ENCODE results near the gene STAC2.

Gene STAC2

DNA sequence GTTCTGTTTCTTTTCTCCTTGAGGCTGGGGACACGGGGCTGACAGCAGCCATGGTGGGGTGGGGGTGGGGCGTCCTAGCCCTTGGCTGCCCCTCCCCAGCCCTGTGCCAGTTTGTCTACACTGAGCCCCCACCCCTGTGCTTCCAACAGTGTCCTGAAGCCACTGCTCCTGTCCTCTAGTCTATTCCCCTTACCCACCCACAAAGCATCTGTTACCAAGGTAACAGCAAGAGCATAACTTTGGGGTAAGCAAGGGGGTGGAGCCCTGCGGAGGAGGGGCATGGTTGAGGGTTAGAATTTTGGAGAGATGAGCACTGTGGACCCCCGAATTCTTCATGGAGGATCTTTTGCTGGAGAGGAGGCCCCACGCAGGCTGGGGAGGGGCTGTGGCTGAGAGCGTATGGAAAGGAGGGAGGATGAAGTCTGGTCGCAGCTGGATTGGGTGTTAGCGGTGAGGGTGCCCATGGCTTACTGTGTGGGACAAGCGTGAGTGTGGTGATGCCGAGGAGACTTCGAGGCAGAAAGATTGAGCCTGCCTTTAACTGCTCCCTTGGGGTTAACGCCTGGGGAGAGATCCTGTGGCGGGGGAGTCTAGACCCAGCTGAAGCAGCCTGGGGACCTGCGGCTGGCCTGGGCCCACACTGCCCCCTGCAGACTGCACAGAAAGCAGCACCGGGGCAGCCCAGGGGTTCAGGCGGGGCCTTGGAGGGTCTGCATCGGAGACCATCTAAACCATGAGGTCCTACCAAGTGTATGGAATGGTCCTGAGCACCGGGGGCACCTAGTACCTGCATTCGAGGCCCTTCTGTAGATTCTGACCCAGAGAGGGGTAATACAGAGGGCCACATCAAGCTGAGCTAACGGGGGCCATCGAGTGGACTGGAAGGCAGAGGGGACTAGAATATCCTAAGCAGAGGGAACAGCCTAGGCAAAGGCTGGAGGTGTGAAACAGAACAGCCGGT lies 6.1 kb upstream of the STAC2 start:
- DNase-seq (ENCODE audit: low read depth), result no peak

DNA sequence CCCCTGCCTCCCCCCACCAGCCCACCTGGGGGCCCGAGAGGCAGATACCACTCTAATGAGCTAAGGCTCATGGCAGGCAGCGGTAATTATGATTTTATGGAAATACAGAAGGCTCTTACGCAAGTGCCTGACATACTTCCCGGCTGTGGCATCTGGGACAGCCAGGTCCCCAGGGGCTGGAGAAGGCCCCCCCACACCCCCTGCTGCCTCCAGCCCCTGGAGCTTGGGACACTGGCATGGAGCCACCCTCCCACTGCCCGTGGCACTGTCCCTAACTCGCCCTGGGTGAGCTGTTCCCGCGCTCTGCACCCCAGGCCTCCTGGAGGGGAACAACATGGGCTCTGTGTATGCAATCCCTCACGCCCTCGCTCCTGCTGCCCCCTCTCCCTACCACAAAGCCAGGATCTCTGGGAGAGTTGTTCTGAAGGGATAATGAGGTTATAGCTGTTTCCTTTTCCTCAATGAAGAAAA lies 5.4 kb upstream of the STAC2 start:
- no peak for DNase-seq (ENCODE audit: low read depth)

DNA sequence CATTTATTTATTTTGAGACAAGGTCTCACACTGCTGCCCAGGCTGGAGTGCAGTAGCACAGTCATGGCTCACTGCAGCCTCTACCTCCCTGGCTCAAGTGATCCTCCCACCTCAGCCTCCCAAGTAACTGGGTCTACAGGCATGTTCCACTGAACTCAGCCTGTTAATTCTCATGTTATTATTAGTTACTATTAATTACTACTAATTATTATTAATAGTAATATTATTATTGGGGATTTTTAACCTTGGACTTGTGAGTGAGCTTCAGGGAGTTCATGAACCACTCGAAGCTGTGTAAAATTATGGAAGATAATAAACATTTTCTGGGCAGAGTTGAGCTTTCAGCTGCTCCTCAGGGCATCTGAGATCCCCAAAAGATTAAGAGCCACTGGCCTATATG lies 4.6 kb upstream of the STAC2 start:
- no peak for DNase-seq (ENCODE audit: low read depth)

DNA sequence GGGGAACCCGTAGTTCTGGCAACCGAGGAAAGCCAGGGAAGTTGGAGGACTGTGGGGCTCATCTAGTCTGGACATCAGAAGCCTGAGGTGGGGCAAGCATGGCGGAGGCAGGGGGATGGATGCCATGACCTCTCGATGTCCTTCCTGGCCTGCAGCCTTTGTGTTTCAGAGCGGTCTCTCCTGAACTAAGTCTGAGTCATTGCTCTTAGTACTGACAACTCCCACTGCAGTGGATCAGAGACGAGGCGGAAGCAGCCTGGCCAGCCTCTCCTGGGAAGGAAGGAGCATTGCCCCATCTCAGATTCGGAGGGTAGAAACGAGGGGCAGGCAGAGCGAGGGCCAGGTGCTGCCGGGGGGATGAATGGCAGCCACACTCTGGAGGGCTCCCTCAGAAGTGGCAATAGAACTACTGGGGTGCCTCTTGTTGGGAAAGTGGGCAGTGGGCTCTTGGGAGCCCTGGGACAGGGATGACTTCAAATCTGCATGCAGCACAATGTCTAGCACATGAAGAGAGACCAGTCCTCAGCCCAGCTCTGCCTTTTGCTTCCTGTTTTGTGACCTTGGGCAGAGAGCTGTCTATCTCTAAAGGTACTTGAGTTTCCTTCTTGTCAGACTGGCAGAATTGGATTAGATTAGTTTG lies 3.6 kb upstream of the STAC2 start:
- DNase-seq (ENCODE audit: low read depth), result no peak

DNA sequence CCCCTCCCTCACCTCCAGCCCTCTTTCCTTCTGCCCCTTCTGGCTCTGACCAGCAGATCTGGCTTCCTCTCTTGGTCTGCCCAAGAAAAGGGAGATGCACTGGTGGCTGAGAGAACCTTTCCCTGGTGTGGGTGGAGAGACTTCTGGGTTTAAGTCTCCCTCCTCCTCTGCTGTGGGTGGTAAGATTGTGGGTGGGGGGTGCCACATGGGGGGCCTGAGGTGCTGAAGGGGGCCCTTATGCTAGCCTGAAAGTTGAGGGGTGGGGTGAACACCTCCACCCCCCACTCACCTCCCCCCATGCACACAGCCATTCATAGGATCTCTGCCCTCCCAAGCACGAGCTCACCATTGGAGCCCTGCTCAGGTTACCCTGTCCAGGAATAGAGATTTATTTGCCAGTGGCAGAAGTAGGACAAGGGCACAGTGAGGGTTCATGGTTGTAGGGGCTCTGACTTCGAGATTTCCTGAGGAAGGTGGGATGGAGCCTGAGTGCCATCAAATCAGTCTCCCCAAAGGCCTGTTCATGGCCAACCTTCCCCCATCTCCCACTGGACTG lies 1.7 kb upstream of the STAC2 start:
- DNase-seq (ENCODE audit: low read depth), result no peak

DNA sequence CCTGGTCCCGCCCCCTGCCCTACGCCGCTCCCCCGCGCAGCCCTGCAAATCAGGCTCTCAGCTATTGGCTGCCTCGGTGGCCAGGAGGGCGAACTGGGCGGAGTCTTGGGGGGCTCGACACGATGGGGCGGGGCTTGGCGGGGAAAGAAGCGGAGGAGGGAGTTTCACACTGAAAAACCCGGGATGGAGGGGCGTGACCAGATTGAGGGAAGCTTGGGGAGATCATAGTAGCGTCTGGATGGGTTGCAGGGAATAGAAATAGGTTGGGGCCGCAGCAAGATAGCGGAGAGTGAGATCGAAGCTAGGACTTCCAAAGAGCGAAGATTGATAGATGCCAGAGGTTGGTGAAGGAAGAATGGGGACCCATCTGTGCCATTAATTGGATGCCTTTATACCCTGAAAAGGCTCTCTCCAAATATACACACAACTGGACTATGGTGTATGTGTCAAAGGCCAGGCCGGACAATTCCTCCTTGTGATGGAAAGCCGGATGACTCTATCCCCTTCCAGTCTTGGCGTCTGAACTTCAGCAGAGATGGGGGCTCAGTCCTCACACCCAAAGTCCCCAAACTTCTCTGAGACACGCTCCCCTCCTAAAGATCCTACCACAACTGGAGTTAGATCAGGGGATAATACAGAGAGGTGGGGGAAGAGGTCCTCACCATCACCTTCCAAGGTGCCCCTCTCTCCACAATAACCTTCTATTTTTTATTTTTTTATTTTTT lies 376 bp upstream of the STAC2 start:
- no peak for DNase-seq (ENCODE audit: low read depth)

DNA sequence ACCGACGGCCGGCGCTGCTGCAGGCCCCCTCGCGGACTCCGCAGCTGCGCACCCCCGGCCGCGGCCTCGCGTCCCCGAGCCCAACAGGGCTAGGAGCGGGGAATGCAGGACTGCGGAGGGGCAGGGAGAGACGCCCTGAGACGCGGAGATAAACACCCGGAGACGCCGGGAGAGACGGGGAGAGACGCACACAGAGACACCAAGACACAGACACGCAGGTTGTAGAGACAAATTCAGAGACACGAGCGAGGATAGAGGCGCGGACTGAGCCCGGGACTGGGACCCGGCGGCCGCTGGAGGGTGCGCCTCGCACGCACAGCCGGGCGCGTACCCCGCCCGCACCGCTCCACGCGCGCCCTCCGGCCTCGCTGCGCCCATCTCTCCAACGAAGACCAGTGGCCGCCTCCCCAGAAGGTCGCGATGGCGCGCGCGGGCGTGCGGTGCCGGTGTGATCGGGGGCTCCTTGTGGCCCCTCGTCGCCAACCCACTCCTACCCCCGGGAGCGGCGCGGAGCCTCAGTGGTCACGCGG lies 902 bp downstream of the STAC2 start:
- DNase-seq (ENCODE audit: low read depth), result no peak

DNA sequence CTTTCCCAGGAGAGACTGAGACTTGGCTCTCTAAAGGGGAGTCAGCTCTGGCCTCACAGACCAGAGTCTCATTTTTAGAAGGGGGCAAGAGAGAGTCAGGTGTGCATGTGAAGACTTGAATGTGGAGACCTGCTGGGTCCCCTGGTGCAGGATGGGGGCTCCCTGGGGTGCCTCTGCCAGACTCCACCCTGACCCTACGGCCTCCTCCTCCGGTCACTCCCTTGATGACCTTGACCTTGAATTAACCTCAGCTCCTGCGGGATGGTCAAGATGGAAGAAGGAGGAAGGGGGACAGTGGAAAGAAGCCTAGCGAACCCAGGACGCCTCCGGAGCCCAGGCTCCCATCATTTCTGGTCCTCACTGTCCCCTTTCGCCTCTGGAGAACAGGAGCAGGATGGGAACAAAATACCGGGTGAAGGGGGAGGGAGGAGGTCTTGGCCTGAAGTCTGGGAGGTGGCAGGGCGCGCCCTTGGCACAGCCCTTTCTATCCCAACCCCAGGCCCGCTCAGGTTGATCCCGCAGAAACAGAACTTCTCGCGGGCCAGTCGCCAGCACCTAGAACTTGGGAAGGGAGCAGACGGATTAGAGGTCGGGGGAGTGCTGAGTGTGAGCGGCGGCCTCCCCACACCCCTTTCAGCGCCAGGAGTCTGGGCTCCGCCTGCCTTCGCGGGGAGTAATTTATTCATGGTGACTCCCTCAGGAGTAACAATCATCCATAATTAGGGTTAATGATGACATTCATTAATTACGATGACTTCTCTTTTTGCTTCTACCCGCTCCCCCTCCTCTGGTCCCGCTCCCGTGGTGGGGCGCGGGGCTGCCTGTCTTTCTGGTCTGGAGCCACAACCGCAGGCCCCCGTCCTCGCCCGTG lies 1.6 kb downstream of the STAC2 start:
- no peak for DNase-seq (ENCODE audit: low read depth)

DNA sequence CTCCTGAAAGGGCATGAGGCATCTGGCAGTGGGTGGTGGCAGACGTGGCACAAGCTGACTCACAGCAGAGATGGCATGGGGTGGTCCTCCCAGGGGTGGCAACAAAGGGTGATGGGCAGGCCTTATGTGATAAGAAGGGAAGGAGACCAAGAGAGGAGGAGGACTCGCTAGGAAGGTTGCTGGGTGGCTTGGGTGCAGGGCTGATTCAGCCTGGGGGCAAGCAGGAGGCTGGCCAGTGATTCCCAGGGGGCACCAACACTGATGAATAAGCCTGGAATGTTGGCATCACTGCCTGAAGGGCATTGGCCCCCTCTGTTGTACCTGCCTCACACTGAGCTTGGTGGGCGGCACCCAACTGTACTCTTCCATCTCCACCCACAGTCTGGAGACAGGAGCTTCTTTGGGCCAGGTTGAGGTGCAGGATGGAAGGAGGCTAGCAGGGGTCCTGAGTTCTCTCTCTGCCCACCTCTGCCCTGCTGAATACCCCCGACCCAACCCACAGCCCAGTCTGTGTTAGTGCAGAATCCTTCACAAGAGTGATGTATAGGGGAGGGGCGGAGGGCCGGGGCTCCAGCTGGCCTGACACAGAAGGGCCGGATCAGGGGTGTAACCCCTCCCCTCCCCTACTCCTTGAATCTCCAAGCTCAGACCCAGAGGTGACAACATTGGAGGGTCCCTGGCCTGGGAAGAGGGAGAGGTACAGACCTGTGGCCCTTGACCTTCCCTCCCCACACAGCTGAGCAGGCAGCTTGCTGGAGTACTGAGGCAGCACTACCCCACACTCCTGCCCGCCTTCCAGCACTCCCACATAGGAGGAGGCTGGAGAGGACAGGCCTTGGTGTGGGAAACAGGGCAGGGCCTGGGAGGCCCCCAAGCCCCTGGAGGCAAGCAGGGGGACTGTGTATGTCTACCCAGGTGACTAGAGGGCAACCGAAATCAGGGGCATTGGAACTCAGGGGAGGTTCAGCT lies 2.6 kb downstream of the STAC2 start:
- no peak for DNase-seq (ENCODE audit: low read depth)

DNA sequence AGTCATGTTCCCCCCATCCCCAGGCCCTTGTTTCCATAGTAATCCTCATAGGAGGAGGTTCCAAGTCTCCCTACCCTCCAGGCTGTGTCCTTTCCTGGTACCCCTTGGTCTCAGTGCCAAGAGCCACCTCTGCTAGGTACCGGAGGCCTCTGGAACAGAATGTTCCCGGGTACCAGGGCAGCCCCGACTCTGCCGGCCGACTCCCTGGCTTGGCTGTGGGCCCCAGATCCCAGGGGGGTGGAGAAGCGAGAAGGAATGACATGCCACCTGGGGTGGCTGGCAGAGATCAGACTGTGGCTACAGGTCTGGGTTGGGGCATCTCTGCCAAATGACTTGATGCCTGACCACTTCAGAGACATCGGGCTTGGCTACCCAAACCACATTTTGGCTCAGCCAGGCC lies 3.6 kb downstream of the STAC2 start:
- DNase-seq (ENCODE audit: low read depth), result no peak

DNA sequence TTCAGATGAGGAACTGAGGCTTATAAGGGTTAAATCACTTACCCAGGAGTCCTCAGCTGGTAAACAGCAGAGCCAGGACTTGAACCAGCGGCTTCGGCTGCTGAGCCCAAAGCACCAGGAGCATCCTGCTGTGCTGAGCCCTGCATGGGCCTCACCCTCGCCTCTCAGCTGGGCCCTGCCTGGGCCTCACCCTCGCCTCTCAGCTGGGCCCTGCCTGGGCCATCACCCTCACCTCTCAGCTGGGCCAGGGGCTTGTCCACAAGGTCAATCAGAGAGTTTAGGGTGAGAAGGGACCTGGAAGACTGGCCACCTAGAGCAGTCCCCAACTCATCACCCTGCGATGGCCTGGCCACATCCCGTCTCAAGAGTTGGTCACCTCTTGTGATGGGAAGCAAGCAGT lies 4.2 kb downstream of the STAC2 start:
- no peak for DNase-seq (ENCODE audit: low read depth)

DNA sequence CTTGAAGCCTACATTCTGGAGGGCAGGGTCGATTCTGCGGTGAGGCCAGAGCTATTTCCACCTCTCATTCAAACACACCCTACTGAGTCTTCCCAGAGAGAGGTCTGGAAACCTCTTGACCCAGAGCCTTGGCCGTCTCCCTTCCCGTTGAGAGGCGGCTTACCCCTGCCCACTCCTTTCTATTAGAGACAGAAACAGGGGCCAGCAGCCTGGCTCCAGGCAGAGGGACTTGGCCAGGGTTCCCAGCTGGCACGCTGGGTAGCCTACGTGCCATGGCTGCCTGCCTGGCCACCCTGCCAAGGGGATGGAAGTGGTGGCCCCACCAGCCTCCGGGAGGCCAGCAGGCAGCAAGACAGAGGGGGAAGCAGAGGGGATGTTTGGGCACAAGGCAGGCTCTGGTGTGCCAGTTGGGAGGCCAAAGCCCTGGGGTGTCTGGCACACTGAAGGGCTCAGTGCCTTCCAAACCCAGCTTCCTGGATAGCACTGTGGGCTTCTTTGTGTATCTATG lies 6.0 kb downstream of the STAC2 start:
- DNase-seq (ENCODE audit: low read depth), result no peak

DNA sequence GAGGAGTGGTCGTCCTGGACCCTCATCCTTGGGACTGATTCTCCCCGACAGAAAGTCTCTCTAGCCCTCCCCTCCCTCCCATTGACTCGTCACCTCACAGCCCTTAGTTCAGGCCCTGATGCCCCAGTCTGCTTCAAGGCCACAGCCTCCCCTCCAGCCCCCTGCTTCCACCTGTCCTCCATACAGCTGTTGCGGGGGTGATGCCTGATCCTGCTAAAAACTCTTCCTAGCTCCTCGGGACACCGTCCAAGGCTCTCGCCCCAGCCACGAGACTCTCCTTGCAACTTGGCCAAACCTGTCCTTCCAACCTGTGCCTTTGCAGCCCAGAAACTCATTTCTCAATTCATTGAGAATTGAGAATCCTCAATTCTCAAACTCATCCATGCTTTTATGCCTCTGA lies 6.8 kb downstream of the STAC2 start:
- DNase-seq (ENCODE audit: low read depth), result no peak

DNA sequence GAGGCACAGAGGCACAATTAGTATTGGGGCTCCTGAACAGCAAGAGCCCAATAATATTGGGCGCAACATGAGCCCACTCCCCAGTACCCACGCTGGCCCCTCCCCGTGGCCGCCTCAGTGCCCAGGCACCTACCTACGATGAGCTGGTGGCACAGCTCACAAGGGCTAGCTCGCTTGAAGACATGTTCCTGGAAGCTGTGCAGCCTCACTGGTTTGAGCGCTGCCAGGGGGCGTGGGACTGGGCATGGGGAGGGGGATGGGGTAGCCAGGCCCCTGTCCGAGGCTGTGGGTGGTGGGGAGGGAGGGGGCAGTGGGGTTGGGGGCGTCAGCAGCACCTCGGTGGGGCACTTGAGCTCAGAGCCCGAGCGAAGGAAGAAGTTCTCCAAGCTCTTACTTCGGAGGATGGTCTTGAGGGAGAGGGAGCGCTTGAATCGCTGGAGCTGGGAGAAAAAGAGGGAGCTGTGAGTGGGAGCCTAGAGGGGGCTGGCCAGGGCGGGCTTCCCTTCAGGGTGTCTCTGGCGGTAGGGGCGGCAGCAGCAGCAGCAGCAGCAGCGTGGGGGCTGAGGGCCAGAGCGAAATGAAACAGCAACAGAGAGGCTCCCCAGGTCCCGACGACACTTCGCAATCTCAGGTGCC lies 7.9 kb downstream of the STAC2 start:
- DNase-seq (ENCODE audit: low read depth), result no peak

DNA sequence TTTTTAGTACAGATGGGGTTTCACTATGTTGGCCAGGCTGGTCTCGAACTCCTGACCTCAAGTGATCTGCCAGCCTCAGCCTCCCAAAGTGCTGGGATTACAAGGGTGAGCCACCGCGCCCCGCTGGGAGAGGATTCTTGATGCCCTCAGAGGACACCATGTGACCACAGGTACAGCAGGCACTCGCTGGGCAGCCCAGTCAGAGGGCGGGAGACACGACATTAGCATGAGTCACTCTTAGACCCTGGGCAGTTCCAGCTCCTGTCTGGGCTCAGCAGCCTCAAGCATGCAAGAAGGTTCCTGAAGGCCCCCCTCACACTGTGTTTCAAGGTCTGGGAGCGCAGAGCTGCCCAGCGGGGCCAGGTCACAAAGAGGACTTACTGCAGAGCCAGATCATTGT lies 11.9 kb downstream of the STAC2 start:
- no peak for DNase-seq (ENCODE audit: low read depth)

DNA sequence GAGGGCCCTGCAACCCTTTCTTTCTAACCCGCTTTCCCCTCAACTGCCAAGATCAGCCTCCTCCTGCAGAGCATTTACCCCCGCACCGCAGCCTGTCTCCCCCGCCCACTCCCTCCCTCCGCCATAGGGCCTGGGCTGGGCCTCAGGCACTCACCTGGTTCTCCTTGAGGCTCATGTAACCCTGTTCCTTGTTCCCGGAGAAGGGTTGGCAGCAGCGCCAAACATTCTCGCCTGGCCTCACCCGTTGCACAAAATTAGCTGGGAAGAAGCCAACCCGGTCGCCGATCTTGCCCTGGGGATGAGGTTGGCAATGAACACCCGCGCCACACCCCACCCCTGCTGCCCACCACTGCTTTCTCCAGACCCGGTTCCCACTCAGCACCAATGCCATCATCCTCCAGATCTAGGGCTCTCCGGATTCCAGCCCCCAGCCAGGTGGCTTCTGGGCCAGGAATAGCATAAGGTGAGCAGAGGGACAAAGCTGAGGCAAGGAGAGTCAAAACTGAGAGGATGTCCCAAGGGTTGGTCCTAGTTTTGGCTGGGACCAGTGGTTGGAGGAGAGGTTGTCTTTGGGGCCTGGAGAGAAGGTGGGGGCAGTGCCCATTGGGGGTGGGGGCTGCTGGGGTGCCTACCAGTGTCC lies 12.8 kb downstream of the STAC2 start:
- no peak for DNase-seq (ENCODE audit: low read depth)

DNA sequence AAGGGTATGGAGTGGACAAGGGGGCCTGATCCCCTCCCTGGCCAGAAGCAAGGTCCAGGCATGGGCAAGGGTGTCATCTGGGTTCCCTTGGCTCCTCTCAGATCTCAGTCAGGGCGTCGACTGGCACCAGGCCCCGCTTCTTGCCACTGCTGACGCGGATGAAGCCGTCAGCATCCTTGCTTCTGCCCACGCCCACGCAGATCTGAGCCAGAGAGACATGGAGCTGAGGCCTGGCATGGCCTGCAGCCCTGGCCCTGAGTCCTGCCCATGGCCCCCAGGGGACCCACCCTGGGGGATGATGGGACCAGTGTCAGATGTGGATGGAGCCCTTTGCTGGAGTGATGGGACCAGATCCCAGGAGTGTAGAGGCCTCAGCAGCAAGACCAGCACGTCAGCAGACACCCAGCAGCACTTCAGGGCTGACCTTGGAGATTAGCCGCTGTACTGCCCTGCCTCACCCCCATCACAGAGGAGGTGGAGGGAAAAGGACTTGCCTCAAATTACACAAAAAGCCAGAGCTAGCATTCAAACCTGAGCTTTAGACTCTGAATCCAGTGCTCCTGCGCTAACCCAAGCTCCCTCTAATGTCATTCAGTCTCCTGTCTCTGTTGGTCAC lies 13.4 kb downstream of the STAC2 start:
- DNase-seq (ENCODE audit: low read depth), result no peak

DNA sequence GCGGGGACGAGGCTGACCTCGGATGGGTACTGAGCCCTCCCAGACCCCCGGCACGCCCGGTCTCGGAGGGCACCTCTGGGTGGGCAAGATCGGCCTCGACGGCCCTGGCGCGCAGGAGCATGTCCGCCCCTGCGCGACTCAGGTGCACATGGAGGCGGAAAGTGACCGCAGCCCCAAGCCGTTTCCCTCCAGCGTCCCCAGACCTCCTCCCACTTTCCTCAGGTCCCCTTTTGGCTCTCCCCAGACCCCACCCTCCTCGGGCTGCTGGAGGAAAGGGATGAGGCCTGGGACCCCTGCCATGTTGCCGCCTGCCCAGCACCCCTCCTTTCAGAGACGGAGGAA lies 15.7 kb downstream of the STAC2 start:
- DNase-seq (ENCODE audit: low read depth), result no peak
